HEK293T (cell line): ENCODE data around the gene CDC42EP2.

Experiments used
- CTBP1 ChIP-seq: fragments of 450-650 bp; IDR thresholded peaks from 2 replicates; pipeline ENCODE4 v1.6.1; 2016; ENCODE audit warnings: borderline replicate concordance
- ELF4 ChIP-seq: fragments of 450-650 bp; IDR thresholded peaks from 2 replicates; pipeline ENCODE4 v1.6.1; 2017; ENCODE audit warnings: antibody characterized with exemption
- FOXA1 ChIP-seq: fragments of 450-650 bp; IDR thresholded peaks from 2 replicates; pipeline ENCODE4 v1.6.1; 2016; ENCODE audit warnings: mild to moderate bottlenecking
- FOXK2 ChIP-seq: fragments of 450-650 bp; IDR thresholded peaks from 2 replicates; pipeline ENCODE4 v1.6.1; 2016; ENCODE audit warnings: mild to moderate bottlenecking
- FOXM1 ChIP-seq: fragments of 450-650 bp; IDR thresholded peaks from 2 replicates; pipeline ENCODE4 v1.6.1; 2017; ENCODE audit warnings: mild to moderate bottlenecking, borderline replicate concordance
- HDGF ChIP-seq: fragments of 450-650 bp; IDR thresholded peaks from 2 replicates; pipeline ENCODE4 v1.6.1; 2017; ENCODE audit warnings: antibody characterized with exemption, borderline replicate concordance
- L3MBTL2 ChIP-seq: fragments of 450-650 bp; conservative IDR thresholded peaks from 2 replicates; pipeline ENCODE4 v1.6.1; 2016; ENCODE audit warnings: mild to moderate bottlenecking
- LEF1 ChIP-seq: fragments of 450-650 bp; IDR thresholded peaks from 2 replicates; pipeline ENCODE4 v1.6.1; 2017; ENCODE audit warnings: mild to moderate bottlenecking, borderline replicate concordance
- PKNOX1 ChIP-seq: fragments of 450-650 bp; IDR thresholded peaks from 2 replicates; pipeline ENCODE4 v1.6.1; 2016
- SP1 ChIP-seq: fragments of 450-650 bp; IDR thresholded peaks from 2 replicates; pipeline ENCODE4 v1.6.1; 2017
- SUZ12 ChIP-seq: fragments of 450-650 bp; IDR thresholded peaks from 2 replicates; pipeline ENCODE4 v1.6.1; 2016; ENCODE audit warnings: mild to moderate bottlenecking
- TARDBP ChIP-seq: fragments of 450-650 bp; IDR thresholded peaks from 2 replicates; pipeline ENCODE4 v1.6.1; 2016

DNA sequence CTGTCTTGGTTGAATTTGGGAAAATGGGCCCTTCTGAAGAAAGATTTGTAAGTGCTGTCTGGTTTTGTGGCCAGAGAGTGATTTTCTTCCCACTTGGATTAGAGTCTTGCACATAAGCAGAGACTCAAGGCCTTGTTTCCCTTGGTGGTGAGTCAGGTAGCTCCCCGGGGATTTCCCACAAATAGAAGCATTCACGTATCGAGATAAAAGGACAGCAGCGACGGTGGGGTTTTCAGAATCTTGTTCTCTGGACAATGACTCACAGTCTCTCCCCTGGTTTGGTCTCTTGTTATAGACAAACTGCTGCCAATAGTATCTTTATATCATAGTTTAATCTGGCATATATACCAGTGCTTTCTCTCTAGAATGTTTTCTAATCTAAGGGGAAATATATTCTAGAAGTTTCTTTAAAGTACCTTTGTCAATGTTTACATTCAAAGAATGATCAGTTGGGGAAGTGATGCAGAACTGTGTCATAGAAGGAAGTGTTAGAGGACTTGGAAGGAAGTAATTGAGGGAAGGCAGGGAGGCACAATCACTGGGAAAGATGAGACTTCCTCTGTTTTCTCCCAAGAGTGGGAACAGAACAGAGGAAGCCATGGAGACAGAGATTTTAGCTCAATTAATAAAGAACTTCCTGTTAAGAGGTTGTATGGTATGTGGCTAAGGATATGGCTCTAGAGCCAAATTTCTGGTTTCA is 34.8 kb upstream of the CDC42EP2 start:
- TF ChIP-seq SP1, result no peak
- no peak for TF ChIP-seq TARDBP
- no peak for TF ChIP-seq FOXK2
- no peak for TF ChIP-seq LEF1
- TF ChIP-seq SUZ12, result no peak
- no peak for TF ChIP-seq CTBP1
- no peak for TF ChIP-seq L3MBTL2
- no peak for TF ChIP-seq PKNOX1
- TF ChIP-seq FOXA1, result no peak
- TF ChIP-seq HDGF, result no peak
- no peak for TF ChIP-seq ELF4
- TF ChIP-seq FOXM1, result no peak
